ENCODE data around the gene AGFG2.
"Not testable (repeated sequence)": the region's sequence is repeated elsewhere in the genome, so short reads cannot be mapped to it uniquely, and the experiment has no call there.

The AGFG2 gene

GRCh38 chr7:100546129-100546925 is 7.3 kb downstream of the AGFG2 start:
- no peak for DNase-seq (ENCODE audit: low read depth)
- no peak for TF ChIP-seq CTCF (IDR thresholded peaks at IDR 0.05; ENCODE audit: low read length, missing control alignments)
- peak overlapping the region; percentile 13 for H3K4me3 ChIP-seq (replicated peaks; ENCODE audit: low read depth, low read length)

DNA sequence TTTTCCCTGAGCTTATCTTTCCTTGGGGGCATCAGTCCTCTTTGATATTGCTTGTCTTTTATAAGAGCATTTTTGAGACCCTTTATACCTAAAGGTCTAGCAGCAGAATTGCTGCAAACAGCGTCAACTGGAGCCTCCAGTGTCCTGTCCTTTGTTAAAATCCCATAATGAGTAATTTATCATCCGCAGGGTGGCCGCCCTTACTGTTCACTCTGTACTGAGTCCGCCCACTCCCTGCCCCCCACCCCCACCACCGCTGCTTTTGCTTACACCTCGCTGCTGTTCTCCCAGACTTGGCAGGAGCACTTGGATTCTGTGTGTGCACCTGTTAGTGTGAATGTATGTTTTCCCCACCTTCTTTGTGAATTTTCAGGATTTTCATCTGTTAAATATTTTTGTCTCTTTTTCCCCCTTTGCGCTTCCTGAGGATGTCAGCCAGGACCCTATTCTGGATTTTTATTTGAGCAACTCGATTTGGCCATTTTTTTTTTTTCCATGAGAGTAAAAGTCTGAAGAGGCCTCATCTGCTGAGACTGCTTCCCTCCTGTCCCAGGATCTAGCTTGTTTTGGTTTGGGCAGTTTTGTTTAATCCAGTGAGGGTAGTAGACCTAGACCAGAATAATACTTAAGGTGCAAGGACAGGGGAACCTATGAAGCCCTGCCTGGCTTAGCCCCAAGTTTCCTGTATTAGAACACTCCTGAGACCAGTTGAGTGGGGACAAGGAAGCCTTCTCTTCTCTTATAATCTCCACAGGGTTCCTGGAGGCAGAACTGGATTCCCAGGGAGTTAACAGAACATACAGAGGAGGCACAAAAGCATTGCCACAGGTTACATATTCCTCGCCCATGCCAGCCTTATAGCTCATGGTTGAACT is 8.2 kb downstream of the AGFG2 start:
- TF ChIP-seq CTCF (IDR thresholded peaks at IDR 0.05; ENCODE audit: low read length, missing control alignments) = no peak
- H3K4me3 ChIP-seq (replicated peaks; ENCODE audit: low read depth, low read length) = no peak overlapping the region
- DNase-seq (ENCODE audit: low read depth) = no peak

- peak; percentile 87 for DNase-seq (ENCODE audit: low read depth)
- no peak overlapping the region for H3K4me3 ChIP-seq (replicated peaks; ENCODE audit: low read depth, low read length)
- peak; percentile 16 for TF ChIP-seq CTCF (IDR thresholded peaks at IDR 0.05; ENCODE audit: low read length, missing control alignments)
Measured at GRCh38 chr7:100547872-100548271, 8.9 kb downstream of the AGFG2 start.

DNA sequence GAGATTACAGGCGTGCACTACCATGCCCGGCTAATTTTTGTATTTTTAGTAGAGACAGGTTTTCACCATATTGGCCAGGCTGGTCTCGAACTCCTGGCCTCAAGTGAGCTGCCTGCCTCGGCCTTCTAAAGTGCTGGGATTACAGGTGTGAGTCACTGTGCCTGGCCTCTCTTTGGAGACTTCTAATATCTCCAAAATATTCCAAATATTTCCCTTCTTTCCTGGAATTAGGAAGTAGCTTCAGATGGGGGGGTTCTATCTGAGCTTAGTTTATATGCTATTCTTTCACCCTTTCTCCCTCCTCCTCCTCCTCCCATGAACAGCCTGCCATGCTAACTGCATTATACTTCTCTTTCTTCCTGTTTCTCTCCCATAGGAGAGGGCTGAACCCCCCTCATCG is 9.4 kb downstream of the AGFG2 start:
- H3K4me3 ChIP-seq (replicated peaks; ENCODE audit: low read depth, low read length) = not testable (repeated sequence)
- peak; percentile 39 for DNase-seq (ENCODE audit: low read depth)

DNA sequence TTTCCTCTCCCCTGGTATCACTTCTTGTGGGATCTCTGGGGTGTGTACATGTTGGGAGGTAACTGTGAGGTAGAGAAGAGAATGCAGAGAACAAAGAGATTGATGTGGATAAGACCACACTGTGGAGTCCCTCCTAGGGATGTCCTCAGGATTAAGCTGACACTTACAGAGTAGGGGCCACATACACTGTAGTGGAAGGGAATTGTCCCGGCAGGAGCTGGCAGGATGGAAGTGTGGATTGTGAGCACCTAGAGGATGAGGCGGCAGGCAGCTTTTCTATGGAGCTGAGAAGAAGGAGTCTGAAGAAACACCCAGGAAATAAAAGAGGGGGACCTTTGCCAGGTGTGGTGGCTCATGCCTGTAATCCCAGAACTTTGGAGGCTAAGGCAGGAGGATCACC is 13.5 kb downstream of the AGFG2 start:
- no peak for DNase-seq (ENCODE audit: low read depth)
- no peak overlapping the region for H3K4me3 ChIP-seq (replicated peaks; ENCODE audit: low read depth, low read length)
- no peak for TF ChIP-seq CTCF (IDR thresholded peaks at IDR 0.05; ENCODE audit: low read length, missing control alignments)

DNA sequence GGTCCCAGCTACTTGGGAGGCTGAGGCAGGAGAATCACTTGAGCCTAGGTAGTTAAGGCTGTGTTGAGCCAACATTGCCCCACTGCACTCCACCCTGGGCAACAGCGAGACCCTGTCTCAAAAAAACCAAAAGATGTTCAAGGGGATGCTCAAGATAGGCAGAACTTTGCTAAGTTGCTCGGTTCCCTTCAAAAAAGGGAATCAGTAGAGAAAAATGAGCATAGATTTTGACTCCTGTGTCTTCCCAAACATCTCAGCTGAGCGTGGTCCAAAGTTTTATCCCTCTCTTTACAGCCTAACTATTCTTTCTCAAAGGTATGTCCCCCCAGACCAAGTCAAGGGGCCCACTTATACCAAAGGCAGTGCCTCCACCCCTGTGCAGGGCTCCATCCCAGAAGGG is 14.0 kb downstream of the AGFG2 start:
- H3K4me3 ChIP-seq (replicated peaks; ENCODE audit: low read depth, low read length) = no peak overlapping the region
- TF ChIP-seq CTCF (IDR thresholded peaks at IDR 0.05; ENCODE audit: low read length, missing control alignments) = no peak
- no peak for DNase-seq (ENCODE audit: low read depth)

DNA sequence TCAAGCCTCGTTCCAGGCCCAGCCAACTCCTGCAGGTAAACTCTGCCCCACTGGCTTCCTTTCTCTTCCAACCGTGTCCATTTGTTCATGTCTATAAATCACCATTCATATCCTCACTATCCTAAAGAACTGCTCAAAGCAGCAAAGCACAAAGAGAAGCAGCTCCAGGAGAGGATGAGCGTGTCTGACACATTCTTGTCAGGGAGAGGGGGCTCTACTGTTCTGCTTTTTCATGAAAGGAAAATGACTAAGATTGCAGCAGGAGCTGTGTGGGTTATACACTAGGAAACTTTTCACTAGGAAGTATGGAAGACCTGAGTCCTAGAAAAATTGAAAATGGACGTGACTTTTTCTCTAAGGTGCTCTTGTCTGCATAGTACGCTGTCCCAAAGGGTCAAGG is 16.7 kb downstream of the AGFG2 start:
- no peak for TF ChIP-seq CTCF (IDR thresholded peaks at IDR 0.05; ENCODE audit: low read length, missing control alignments)
- no peak overlapping the region for H3K4me3 ChIP-seq (replicated peaks; ENCODE audit: low read depth, low read length)

More for the DNA sequence above, 16.7 kb downstream of the AGFG2 start:
- DNase-seq (ENCODE audit: low read depth) = no peak
